ENCODE data around the gene PCDHGB3. TPM values are rescaled to one million over a fixed set of nuclear protein-coding genes. Genes with fewer than 3 reads are reported as not detected.
"Not testable (repeated sequence)": the region's sequence is repeated elsewhere in the genome, so short reads cannot be mapped to it uniquely, and the experiment has no call there.

PCDHGB3 gene
- total RNA-seq, 2 experiments from 2014 or later, result 0.10 to 0.25 TPM

- ChIA-PET CTCF (interaction anchor here (0.9 to 2.7 kb wide), 3 partner anchors 24 to 77 kb away, joined by 3 to 12 read pairs (median 3); partner anchors contain the start of gene TAF7), POLR2A (no interaction called here)
- Mint-ChIP-seq H3K4me3 (peak overlapping the region; percentile 44), H3K9me3 (peaks cover 31% of the 10 kb centered on the region), H3K27me3 (peaks cover 5% of the 10 kb centered on the region), H3K36me3 (ENCODE audit: low read depth) (peaks cover 5% of the 10 kb centered on the region), H3K4me1 (no peaks in the 10 kb centered on the region), H3K27ac (no peak overlapping the region)
- DNase-seq, result no peak
Observed at GRCh38 chr5:141343953-141344463, 26.0 kb upstream of the PCDHGB3 start.

GRCh38 chr5:141345327-141345726 is 24.7 kb upstream of the PCDHGB3 start:
- Mint-ChIP-seq H3K27me3 (peaks cover 3% of the 10 kb centered on the region), H3K36me3 (ENCODE audit: low read depth) (peaks cover 7% of the 10 kb centered on the region), H3K27ac (no peak overlapping the region), H3K9me3 (peaks cover 27% of the 10 kb centered on the region), H3K4me3 (no peak overlapping the region), H3K4me1 (peaks cover 2% of the 10 kb centered on the region)
- POLR2A ChIA-PET, result no interaction called here
- CTCF ChIA-PET, result no interaction called here
- DNase-seq, result no peak

GRCh38 chr5:141346017-141346416 is 24.0 kb upstream of the PCDHGB3 start:
- CTCF ChIA-PET; H3K36me3 Mint-ChIP-seq (ENCODE audit: low read depth); H3K4me1 Mint-ChIP-seq; H3K27ac Mint-ChIP-seq; H3K4me3 Mint-ChIP-seq; H3K27me3 Mint-ChIP-seq; DNase-seq; POLR2A ChIA-PET: not testable (repeated sequence)
- H3K9me3 Mint-ChIP-seq, result peaks cover 27% of the 10 kb centered on the region

- peaks cover 20% of the 10 kb centered on the region for H3K9me3 Mint-ChIP-seq
- H3K27me3 Mint-ChIP-seq, result peaks cover 10% of the 10 kb centered on the region
- H3K4me1 Mint-ChIP-seq, result peaks cover 2% of the 10 kb centered on the region
- peaks cover 8% of the 10 kb centered on the region for H3K36me3 Mint-ChIP-seq (ENCODE audit: low read depth)
- DNase-seq, result peak; percentile 47
- no peak within 1 kb of the TSS for H3K27ac Mint-ChIP-seq
- H3K4me3 Mint-ChIP-seq, result no peak within 1 kb of the TSS
- ChIA-PET POLR2A (interaction anchor here (1.0 kb wide), 1 partner anchor 29 kb away, joined by 3 read pairs; the partner anchor contains the start of gene TAF7), CTCF (interaction anchor here (0.9 to 1.4 kb wide), 8 partner anchors 19 to 214 kb away, joined by 3 to 4 read pairs (median 3); partner anchors contain the start of genes PCDHGA1, PCDHGB3, PCDHGB7 and TAF7)
Observed at GRCh38 chr5:141349917-141350619, 20.0 kb upstream of the PCDHGB3 start, which contains the start of gene PCDHGB1. PCDHGB1 (plus strand) TSS chr5:141350099; CDS start chr5:141350261, 162 bp downstream.

GRCh38 chr5:141351591-141351990 is 18.5 kb upstream of the PCDHGB3 start:
- POLR2A ChIA-PET, result no interaction called here
- Mint-ChIP-seq H3K36me3 (ENCODE audit: low read depth) (peaks cover 5% of the 10 kb centered on the region), H3K27me3 (peaks cover 14% of the 10 kb centered on the region), H3K4me3 (no peak overlapping the region), H3K27ac (no peak overlapping the region), H3K9me3 (peaks cover 12% of the 10 kb centered on the region), H3K4me1 (peaks cover 2% of the 10 kb centered on the region)
- no peak for DNase-seq
- CTCF ChIA-PET, result no interaction called here

- peaks cover 21% of the 10 kb centered on the region for H3K27me3 Mint-ChIP-seq
- H3K4me3 Mint-ChIP-seq, result no peak within 1 kb of the TSS
Observed at GRCh38 chr5:141354900-141355469, 15.1 kb upstream of the PCDHGB3 start, which contains the start of gene PCDHGA4. PCDHGA4 (plus strand) TSS chr5:141355021; CDS start chr5:141355108, 87 bp downstream.

GRCh38 chr5:141355641-141356040 is 14.4 kb upstream of the PCDHGB3 start:
- ChIA-PET POLR2A (interaction anchor here (0.7 kb wide), 1 partner anchor 9 kb away, joined by 3 read pairs; no protein-coding TSS in a partner anchor), CTCF (interaction anchor here (0.6 to 1.5 kb wide), 4 partner anchors 30 to 65 kb away, joined by 3 to 4 read pairs (median 3); partner anchors contain the start of gene PCDHGA11)
- peaks cover 2% of the 10 kb centered on the region for H3K4me1 Mint-ChIP-seq
- H3K36me3 Mint-ChIP-seq (ENCODE audit: low read depth), result peaks cover 8% of the 10 kb centered on the region
- H3K9me3 Mint-ChIP-seq, result peaks cover 11% of the 10 kb centered on the region
- H3K27me3 Mint-ChIP-seq, result peaks cover 23% of the 10 kb centered on the region
- no peak overlapping the region for H3K4me3 Mint-ChIP-seq
- no peak overlapping the region for H3K27ac Mint-ChIP-seq
- DNase-seq, result no peak

More at GRCh38 chr5:141354900-141355469, 15.1 kb upstream of the PCDHGB3 start, which contains the start of gene PCDHGA4:
- Mint-ChIP-seq H3K36me3 (ENCODE audit: low read depth) (peaks cover 8% of the 10 kb centered on the region), H3K4me1 (peaks cover 4% of the 10 kb centered on the region), H3K9me3 (peaks cover 11% of the 10 kb centered on the region), H3K27ac (no peak within 1 kb of the TSS)
- no peak for DNase-seq
- POLR2A ChIA-PET, result interaction anchor here (0.7 kb wide), 1 partner anchor 8 kb away, joined by 3 read pairs; no protein-coding TSS in a partner anchor
- CTCF ChIA-PET, result interaction anchor here (0.6 to 1.8 kb wide), 5 partner anchors 29 to 66 kb away, joined by 3 to 6 read pairs (median 3); partner anchors contain the start of genes PCDHGA11 and TAF7

GRCh38 chr5:141356133-141356532 is 13.9 kb upstream of the PCDHGB3 start:
- DNase-seq, result no peak
- H3K27me3 Mint-ChIP-seq, result peaks cover 28% of the 10 kb centered on the region
- no peak overlapping the region for H3K27ac Mint-ChIP-seq
- ChIA-PET POLR2A (no interaction called here), CTCF (interaction anchor here (0.8 kb wide), 1 partner anchor 41 kb away, joined by 3 read pairs; no protein-coding TSS in a partner anchor)
- H3K4me3 Mint-ChIP-seq, result no peak overlapping the region
- peaks cover 2% of the 10 kb centered on the region for H3K4me1 Mint-ChIP-seq
- peaks cover 9% of the 10 kb centered on the region for H3K36me3 Mint-ChIP-seq (ENCODE audit: low read depth)
- peaks cover 16% of the 10 kb centered on the region for H3K9me3 Mint-ChIP-seq

- H3K27me3 Mint-ChIP-seq, result peaks cover 32% of the 10 kb centered on the region
Observed at GRCh38 chr5:141356950-141357349, 13.1 kb upstream of the PCDHGB3 start.

GRCh38 chr5:141359790-141360426 is 10.1 kb upstream of the PCDHGB3 start, which contains the start of gene PCDHGB2:
PCDHGB2 (plus strand) TSS chr5:141359994; CDS start chr5:141360136, 142 bp downstream.
- H3K4me1 Mint-ChIP-seq, result peaks cover 2% of the 10 kb centered on the region
- peak within 1 kb of the TSS; percentile 68 for H3K4me3 Mint-ChIP-seq
- peak within 1 kb of the TSS; percentile 36 for H3K27ac Mint-ChIP-seq
- peaks cover 20% of the 10 kb centered on the region for H3K9me3 Mint-ChIP-seq
- POLR2A ChIA-PET, result no interaction called here
- DNase-seq, result no peak
- peaks cover 53% of the 10 kb centered on the region for H3K27me3 Mint-ChIP-seq
- H3K36me3 Mint-ChIP-seq (ENCODE audit: low read depth), result peaks cover 10% of the 10 kb centered on the region
- CTCF ChIA-PET, result interaction anchor here (1.0 kb wide), 1 partner anchor 39 kb away, joined by 4 read pairs; the partner anchor contains the start of gene TAF7

More at GRCh38 chr5:141356950-141357349, 13.1 kb upstream of the PCDHGB3 start:
- Mint-ChIP-seq H3K4me3 (no peak overlapping the region), H3K27ac (no peak overlapping the region), H3K9me3 (peaks cover 18% of the 10 kb centered on the region), H3K4me1 (peaks cover 2% of the 10 kb centered on the region), H3K36me3 (ENCODE audit: low read depth) (peaks cover 9% of the 10 kb centered on the region)
- no peak for DNase-seq
- POLR2A ChIA-PET, result no interaction called here
- CTCF ChIA-PET, result no interaction called here

GRCh38 chr5:141360685-141361084 is 9.4 kb upstream of the PCDHGB3 start:
- DNase-seq, result no peak
- peaks cover 26% of the 10 kb centered on the region for H3K9me3 Mint-ChIP-seq
- H3K36me3 Mint-ChIP-seq (ENCODE audit: low read depth), result peaks cover 13% of the 10 kb centered on the region
- H3K4me1 Mint-ChIP-seq, result peaks cover 2% of the 10 kb centered on the region
- peaks cover 61% of the 10 kb centered on the region for H3K27me3 Mint-ChIP-seq
- no peak overlapping the region for H3K4me3 Mint-ChIP-seq
- POLR2A ChIA-PET, result no interaction called here
- CTCF ChIA-PET, result no interaction called here
- no peak overlapping the region for H3K27ac Mint-ChIP-seq

GRCh38 chr5:141362719-141363118 is 7.3 kb upstream of the PCDHGB3 start:
- H3K9me3 Mint-ChIP-seq, result peaks cover 24% of the 10 kb centered on the region
- peaks cover 2% of the 10 kb centered on the region for H3K4me1 Mint-ChIP-seq
- H3K27me3 Mint-ChIP-seq, result peaks cover 60% of the 10 kb centered on the region
- no peak overlapping the region for H3K27ac Mint-ChIP-seq
- no peak overlapping the region for H3K4me3 Mint-ChIP-seq
- ChIA-PET CTCF (no interaction called here), POLR2A (no interaction called here)
- peaks cover 18% of the 10 kb centered on the region for H3K36me3 Mint-ChIP-seq (ENCODE audit: low read depth)
- DNase-seq, result no peak

All from activated CD4-positive, alpha-beta memory T cell treated with anti-CD3 and anti-CD28 coated beads, Interleukin-2, amount 10 ng/mL, durations not matched to agents 7 days and 5 days (primary cell).